NCI-H146 treated with DMSO at 0.1 percent for 48 hours (cell line): Measurements from ENCODE around the gene LINS1.

Source experiments
- DNase-seq: peaks from one replicate; lab custom pipeline; 2025; ENCODE audit not compliant: unreplicated experiment; lab: John Stamatoyannopoulos, UW

LINS1 gene

DNA sequence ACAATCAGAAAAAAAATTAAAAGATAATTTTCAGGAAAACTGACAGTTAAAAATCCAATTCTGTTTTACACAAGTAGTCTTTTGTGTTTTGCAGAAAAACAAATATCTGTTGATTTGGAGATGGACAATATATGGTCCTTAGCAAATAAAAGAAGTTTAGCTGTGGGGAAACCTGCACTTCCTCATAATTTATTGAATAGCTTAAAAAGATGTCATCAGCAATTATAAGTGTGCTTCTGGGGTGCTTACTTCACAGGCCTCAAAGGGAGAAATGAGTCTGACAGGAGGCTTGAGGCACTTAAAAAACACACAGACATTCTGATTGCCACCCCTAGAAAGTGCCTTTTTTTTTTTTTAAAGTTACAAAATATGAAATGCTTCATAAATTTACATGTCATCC is 41.7 kb downstream of the LINS1 start:
- no peak for DNase-seq

DNA sequence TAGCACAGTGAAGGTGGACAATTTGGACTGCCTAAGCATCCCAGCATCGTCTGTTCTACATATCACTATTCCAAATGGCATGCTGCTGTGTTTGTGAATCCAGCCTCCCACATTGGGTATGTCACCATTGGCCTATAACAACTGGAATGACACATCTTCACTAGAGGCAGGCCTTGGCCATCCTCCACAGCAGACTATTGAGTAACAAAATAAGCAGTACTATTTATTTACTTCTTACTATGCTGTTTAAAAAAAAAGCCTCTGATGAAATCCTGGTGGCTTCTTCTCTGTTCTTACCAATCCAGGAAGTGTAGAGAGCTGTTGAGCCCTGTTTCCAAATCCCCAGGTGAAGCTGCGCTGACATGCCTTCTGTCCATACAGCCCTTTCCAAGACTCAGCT is 42.7 kb downstream of the LINS1 start:
- no peak for DNase-seq

DNA sequence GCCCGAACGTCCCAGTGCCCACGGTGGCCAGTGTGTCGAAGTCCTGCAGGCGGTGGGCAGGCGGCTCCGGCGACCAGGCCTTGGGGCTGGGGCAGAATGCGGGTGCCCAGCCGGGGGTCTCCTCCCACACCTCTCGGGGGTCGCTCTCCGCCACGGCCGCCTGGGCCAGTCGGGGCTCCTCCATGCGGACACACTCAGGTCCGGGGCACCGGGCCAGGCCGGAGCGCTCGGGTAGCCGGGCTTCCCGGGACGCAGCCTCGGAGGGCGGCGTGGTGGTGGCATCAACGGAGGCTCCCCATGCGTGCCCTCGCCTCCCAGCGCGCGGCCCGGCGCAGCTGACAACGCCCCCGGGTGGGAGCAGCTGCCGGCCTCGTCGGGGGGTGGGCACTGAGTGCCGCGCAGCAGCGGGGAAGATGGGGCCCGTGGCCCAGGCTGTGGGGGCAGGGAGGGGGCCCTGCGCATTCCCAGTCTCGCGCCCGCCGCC is 43.2 kb downstream of the LINS1 start:
- DNase-seq, result no peak

DNA sequence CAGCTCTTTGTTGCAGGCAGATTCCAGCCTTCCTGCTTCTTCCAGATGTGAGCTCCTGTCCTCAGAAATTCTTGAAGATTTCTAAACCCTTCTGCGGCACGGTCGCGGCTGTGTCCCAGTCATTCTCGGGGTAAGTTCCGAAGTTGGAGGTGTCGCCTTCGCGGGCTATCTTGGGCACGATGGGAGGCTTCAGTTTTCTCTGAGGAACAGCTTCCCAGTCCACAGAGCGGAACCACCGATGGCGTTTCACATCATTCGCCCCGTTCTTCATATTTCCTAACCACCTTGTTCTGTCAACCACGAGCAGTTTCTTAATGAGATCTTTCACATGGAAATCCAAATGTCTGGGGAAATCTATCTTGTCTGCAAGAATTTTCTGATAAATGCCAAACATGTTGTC is 48.5 kb downstream of the LINS1 start:
- no peak for DNase-seq

DNA sequence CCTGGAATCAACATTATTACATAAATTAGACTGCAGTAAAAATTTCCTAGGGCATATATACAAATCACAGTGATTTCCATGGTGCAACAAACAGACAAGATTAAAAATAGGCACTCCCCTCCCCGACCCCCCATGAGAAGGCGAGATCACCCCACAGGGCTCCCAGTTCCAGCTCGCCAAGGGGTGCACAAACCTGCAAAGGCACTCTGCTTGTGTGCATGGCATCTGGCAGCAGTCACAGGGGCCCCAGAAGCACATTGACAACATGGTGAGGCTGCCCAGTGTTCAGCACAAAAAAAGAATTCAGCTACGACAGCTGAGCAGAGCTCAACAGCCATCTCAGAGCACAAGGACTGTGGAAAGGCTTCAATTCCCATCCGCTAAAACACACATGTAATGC is 54.0 kb downstream of the LINS1 start:
- no peak for DNase-seq

DNA sequence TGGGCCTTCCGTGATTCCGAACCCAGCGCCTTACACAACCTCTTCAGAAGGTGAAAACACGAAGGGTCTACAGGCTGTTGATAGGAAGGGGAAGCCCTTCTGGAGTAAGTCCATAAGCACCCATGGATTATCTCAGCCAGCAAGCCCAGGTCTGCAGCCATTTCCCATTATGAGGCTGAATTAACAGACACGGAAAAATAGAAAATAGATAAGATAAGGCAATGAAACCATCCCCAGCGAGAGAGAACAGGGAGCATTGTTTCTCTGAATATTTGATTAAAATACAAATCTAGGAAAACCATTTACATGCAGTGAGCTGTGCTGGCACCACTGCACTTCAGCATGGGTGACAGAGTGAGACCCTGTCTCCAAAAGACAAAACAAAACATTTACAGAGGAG is 57.0 kb downstream of the LINS1 start:
- DNase-seq, result no peak

DNA sequence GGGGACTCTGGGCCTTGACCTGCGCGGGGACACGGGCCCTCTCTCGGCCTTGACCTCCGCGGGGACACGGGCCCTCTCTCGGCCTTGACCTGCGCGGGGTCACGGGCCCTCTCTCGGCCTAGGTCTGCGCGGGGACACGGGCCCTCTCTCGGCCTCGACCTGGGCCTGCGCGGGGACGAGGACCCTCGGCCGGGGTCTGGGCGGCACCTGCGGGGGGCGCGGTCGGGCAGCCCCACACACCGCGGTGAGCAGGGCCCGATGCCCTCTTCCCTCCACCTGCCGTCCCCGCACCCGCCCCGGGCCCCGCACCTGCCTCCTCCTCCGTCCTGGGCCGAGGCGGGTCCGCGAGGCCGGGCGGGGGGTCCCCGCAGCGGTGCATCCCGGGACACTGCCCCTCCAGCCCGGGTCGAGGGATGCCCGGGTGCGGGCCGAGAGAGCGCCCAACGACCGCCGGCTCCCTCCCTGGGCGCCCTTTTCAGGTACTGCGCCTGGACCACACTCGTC is 57.6 kb downstream of the LINS1 start:
- no peak for DNase-seq

DNA sequence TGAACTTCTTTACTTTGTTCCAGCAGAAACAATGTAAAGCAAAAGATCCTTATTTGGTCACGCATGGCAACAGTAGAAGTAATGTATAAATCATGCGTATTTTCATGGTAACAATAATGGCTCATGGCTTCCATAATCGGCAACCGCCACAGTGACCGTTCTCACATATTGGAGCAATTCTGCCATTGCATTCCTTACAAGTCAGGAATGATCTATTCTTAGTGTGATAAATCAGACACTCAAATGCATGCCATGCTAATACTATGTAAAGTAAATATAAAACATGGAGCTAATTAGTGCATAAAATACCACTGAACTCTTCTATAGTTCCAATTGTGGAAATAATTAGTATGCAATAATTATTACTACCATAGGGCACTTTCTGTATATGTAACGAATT is 59.7 kb downstream of the LINS1 start:
- DNase-seq, result no peak

DNA sequence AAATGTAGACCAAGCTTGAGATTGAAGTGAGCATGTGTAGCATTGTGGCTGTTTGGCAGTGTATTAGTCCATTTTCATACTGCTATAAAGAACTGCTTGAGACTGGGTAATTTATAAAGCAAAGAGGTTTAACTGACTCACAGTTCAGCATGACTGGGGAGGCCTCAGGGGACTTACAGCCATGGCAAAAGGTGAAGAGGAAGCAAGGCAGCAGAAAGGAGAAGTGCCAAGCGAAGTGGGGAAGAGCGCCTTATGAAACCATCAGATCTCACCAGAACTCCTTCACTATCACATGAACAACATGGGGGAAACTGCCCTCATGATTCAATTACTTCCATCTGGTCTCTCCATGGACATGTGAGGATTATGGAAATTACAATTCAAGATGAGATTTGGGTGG is 64.7 kb downstream of the LINS1 start:
- no peak for DNase-seq

DNA sequence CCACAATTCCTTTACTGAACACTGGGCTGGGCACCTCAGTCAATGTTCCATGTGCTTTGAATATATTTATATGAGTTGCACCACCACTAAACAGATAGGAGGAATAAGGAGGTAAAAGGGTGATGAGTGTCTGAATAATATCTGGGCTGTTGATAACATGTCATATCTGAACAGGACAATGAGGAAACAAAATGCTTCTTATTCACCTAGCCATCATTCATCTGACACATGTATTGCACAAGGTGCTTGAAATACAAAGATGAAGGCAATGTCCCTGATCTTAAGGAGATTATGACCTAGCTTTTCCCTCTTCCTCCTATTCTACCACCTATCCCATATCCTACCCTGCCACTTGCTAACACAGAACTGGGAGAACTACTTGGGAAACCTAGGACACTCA is 65.3 kb downstream of the LINS1 start:
- DNase-seq, result no peak

DNA sequence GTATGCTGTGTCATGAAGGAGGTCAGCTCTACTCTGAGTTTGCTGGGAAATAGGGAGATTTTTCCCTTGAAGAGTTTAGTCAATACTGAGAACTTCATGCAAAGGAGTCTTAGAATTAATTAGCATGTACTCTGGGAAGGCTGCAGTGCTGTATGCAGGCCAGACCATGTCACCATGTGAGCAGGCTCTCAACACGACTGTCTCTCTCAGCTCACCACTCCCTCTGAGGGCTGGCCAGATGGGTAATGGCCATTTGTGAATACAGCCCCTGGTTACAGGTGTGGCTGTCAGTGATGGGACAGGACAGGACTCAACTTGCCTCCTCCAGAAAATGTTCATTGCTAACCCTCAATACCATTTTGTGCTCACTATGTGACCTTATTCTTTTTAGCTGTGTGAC is 68.1 kb downstream of the LINS1 start:
- DNase-seq, result no peak

DNA sequence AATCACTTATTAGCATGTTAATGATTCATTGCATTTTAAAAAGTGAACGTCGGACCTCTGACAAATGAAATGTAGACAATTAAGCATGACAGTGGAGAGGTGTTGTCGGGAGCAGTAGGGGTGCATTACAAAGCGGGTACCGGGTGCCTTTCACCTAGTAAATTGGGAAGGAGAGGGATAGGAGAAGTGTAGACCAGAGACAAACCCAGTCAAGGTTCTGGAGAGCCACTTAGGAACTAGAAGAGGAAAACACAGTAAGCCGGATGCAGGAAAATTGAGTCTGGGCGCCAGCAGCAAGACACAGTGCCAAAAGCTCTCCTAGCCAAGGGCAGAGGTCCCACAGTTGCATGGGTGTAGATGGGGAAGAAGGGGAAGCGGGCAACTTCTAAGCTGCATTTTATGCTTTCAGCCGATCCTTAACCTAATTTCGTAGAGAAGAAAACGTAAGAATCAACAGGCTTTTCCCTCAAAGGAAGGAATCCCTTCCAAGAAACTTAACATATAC is 70.1 kb downstream of the LINS1 start:
- DNase-seq, result no peak

DNA sequence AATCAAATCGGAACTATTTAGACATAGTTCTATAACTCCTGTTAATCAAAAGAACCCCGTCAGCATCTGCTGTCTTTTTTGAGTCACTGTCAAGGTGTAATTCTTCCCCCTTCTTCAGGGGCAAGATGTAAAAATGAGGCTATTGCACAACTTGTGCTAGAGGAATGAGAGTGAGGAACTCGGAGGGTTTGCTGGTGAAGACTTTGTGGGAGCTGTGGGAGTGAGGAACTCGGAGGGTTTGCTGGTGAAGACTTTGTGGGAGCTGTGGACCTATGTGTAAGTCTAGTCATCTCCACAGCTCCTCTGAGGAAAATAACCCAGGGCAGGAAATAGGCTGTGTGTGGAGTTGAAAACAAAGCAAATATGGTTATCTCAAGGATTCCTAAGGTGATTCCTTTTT is 70.8 kb downstream of the LINS1 start:
- no peak for DNase-seq

DNA sequence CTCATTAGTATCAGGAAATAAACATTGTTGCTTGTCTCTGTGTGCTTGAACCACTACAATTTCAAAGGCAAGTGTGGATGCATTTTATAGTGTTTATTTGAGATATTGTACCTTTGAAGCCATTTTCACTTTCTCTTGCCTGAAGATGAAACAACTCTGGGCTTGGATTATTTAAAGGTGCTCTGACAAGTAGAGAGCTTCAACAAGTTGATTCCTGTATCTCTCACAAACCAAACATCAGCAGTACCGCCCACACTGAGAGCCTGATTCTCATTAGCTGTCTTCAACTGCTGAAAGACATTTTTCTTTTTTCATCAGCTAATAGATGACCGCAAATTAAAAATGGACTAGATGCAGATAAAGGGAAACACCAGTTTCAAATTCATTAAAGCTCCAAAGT is 72.4 kb downstream of the LINS1 start:
- no peak for DNase-seq

DNA sequence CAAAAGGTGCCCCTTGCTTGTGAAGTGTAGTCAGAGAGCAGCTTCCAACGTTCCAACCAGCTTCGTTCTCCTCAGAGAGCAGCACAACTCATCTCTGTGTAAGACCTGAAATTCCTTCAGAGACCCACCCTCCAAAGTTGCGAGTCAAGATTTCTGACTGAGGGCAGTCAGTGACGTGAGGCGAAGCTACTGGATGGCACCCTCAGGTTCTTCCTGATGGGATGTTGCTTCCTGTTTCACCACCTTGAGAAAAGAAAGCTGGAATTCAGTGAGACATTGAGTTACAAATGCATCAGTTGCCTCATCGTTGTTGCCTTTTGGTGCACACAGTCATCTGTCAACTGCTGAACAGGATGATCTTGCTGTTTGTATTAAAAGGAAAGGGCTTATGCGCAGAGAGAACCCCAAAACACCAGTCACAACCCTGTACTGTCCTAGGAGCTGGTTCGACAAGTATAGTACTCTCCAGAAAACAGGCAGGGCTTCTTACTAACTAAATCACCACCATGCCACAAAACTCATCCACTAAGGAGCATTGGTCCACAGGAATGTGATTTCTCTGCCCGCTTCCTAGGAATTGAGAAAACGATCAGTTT is 73.1 kb downstream of the LINS1 start, which contains the start of gene CERS3:
CERS3 (minus strand) TSS at position 118 of the 596 bp plus-strand sequence. CDS start 27,101 bp downstream, outside the sequence.
- DNase-seq, result no peak

DNA sequence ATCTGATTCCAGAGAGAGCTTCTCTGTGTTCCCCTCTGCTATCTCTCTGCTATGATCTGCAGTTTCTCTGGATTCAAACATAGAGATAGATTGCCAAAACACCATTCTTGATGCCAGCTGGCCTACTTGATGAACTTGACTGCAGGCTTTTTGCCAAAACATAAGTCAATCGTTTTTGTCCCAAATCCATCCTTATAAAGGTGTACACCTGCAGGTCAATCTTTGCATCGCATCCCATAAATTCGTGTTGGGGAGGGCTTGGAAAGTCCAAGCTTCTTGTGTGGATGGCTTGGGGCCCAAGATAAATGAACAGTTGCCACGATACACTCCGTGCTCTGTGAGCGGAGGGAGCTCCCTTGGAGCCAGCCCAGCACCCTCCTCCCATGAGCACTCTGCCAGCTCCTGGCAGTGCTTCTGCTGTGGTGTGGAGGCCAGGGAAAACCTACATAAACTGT is 75.9 kb downstream of the LINS1 start:
- DNase-seq, result no peak

DNA sequence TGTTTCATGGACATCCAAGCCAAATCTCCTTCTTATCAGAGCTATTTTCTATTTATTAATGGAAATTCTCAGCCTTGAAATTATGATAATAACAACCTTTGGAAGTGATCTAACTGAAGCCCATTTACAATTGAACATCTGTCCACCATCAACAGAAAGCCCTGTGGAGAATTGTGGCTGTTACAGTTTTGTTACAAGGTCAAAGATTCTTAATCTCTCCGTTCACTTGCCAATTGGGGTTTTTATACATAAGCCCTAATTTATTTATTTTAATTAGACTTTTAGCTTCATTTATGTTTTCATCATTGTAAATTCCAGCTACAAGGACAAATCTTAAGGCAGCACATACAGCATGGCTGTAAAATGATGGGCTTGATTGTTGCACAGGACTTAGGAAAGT is 76.5 kb downstream of the LINS1 start:
- no peak for DNase-seq

DNA sequence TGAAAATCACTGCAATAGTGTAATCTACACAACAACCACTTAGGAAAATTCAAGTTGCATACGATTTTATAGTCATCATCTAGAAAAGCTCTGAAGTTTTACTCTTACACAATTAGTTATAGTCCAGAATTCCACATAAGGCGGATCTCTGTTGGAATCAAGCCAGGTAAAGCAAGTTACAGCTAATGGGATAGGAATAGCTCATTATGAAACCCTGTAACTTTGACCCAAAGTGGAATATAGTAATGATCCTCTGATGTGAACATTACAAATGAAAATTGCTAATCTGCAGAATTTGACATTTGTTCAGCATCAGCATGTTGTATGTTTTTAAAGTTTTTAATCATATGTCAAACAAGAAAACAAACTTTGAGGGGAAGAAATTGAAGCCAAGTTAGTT is 77.7 kb downstream of the LINS1 start:
- no peak for DNase-seq

DNA sequence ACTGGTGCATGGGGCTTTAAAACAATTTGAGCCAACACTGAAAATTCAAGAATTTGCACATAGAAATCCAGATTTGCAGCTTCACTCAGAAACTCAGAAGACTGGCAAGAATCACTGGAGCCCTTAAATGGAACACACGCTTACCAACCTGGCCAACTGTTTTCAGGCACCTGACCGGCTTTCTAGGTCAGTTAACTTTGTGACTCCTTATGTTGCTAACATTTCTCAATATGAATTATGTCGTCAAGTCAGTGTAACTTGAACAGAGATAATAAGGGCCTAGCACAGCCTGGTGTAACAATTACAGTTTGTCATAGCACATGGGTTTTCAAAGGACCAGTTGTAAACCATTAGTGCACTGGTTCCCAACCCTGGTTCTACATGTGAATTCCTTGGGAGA is 80.1 kb downstream of the LINS1 start:
- DNase-seq, result no peak

DNA sequence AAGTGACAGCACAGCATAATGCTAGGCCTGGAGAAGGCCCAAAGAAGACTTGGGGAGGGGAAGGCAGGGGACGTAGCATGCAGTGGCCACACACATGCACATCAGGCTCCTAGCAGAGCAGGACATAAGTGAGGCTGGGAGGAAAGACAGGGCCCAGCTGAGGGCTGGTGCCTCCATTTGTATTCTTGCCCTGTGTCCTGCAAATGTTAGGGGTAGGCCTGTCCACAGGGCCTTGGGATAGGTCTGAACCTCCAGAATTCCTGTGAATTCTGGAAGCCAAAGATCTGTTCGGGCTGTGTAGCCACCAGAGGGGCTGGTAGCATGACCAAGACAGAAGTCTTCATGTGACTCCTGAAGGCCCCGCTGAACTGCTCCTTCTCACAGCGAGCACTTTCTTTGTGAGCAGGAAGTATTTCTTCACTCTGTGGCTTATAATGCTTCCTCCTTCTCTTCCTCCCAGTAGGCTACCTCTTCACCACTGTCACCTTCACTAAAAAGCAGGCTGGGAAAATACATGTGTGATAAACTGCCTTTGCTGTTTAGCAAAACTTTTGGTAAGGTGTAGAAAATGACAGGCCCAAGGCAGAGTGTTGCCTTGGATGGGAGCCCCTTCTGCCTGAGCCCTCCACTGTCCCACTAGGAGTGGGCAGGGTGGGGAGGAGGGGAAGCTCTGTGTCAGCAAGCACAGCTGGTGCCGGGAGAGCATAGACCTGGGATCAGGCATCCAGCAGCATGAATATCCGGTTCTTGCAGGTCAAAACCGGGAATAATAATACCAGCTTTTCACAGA is 81.7 kb downstream of the LINS1 start:
- DNase-seq, result no peak

DNA sequence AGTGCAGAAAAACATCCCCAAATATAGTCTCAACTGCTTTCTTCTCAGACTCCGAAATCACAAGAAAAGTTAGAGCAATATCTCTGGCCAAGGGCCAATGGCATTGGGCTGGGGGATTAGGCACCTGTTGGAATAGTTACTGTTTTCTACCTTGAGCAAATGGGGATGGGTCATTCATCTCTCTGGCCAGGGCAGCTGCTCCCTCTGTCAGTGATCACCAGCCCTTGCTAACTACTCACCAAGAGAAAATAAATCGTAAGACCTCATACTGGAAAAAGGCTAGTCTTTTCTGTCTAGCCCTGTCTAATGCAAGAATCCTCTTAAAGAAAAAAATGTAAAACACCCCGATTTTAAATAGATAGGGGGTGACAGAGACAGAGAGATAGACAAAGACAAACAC is 84.1 kb downstream of the LINS1 start:
- no peak for DNase-seq
